Cardiac muscle cell (in vitro differentiated cells and primary cell): ENCODE data around the gene SWT1. TPM values are rescaled to one million over a fixed set of nuclear protein-coding genes. Genes with fewer than 3 reads are reported as not detected.

ENCODE experiments used
- DNase-seq, 2 donors: peaks; one replicate each; pipeline versions ENCODE4 v3.0.0 to v3.0.0-alpha.2; 2010 to 2017; ENCODE audit warnings: low read depth in 1 of 2, low spot score in 1 of 2
- H3K27ac ChIP-seq: fragments of 200-600 bp; sonication (generic); 2 replicates; pipeline ENCODE4 v1.5.1; 2016
- H3K27me3 ChIP-seq: fragments of 200-600 bp; sonication (generic); 2 replicates; pipeline ENCODE4 v1.6.0; 2016; ENCODE audit warnings: control low read depth
- H3K36me3 ChIP-seq: fragments of 200-600 bp; sonication (generic); 2 replicates; pipeline ENCODE4 v1.5.1; 2016; ENCODE audit warnings: control low read depth
- H3K4me1 ChIP-seq: fragments of 200-600 bp; sonication (generic); 2 replicates; pipeline ENCODE4 v1.8.1; 2017; ENCODE audit warnings: low read depth, mild to moderate bottlenecking, mixed run types
- H3K4me3 ChIP-seq: fragments of 200-600 bp; sonication (generic); 2 replicates; pipeline ENCODE4 v1.5.1; 2016; ENCODE audit warnings: mild to moderate bottlenecking
- H3K9me3 ChIP-seq: fragments of 200-600 bp; sonication (generic); 2 replicates; pipeline ENCODE4 v1.5.1; 2017; ENCODE audit warnings: low read depth, mild to moderate bottlenecking, control low read depth
- CTCF ChIP-seq: IDR thresholded peaks from 2 replicates; pipeline ENCODE4 v1.5.1; 2012; ENCODE audit warnings: low read depth, mild to moderate bottlenecking, low read length
- polyA plus RNA-seq: library from polyadenylated mRNA; unstranded; fragments of >200 nt; fragmentation: Nextera tagmentation; extraction: Ambion mirVana; gene quantifications from 2 replicates; pipeline ENCODE4 v1.2.1, GENCODE V29; 2016
- total RNA-seq: library from RNA; depleted of rRNA; stranded (reverse); fragments of >200 nt; gene quantifications from 2 replicates; pipeline ENCODE4 v1.2.3, GENCODE V29; 2016

SWT1 gene
- total and polyA plus RNA-seq, 2 experiments from 2014 or later, result 2.8 to 4.9 TPM

- no peak for TF ChIP-seq CTCF
- Histone ChIP-seq H3K36me3 (no peaks in the 10 kb centered on the region), H3K27me3 (no peaks in the 10 kb centered on the region), H3K9me3 (no peaks in the 10 kb centered on the region), H3K4me1 (peaks cover 15% of the 10 kb centered on the region), H3K27ac (peak overlapping the region; percentile 74), H3K4me3 (no peak overlapping the region)
- DNase-seq, result peak in 1 of 2 donors; percentile 46
Measured at GRCh38 chr1:185284116-185284515, 127.1 kb downstream of the SWT1 start.

GRCh38 chr1:185284533-185285276 is 127.7 kb downstream of the SWT1 start:
- no peak for TF ChIP-seq CTCF
- H3K9me3 ChIP-seq, result no peaks in the 10 kb centered on the region
- peaks cover 15% of the 10 kb centered on the region for H3K4me1 ChIP-seq
- peak overlapping the region; percentile 74 for H3K27ac ChIP-seq
- peak; percentile 43 to 63 for DNase-seq
- no peak overlapping the region for H3K4me3 ChIP-seq
- no peaks in the 10 kb centered on the region for H3K36me3 ChIP-seq
- H3K27me3 ChIP-seq, result no peaks in the 10 kb centered on the region

- no peak for TF ChIP-seq CTCF
- Histone ChIP-seq H3K27ac (no peak overlapping the region), H3K9me3 (no peaks in the 10 kb centered on the region), H3K4me1 (peaks cover 15% of the 10 kb centered on the region), H3K27me3 (no peaks in the 10 kb centered on the region), H3K36me3 (no peaks in the 10 kb centered on the region), H3K4me3 (no peak overlapping the region)
- no peak for DNase-seq
Measured at GRCh38 chr1:185287451-185287850, 130.5 kb downstream of the SWT1 start.

- Histone ChIP-seq H3K9me3 (no peaks in the 10 kb centered on the region), H3K36me3 (no peaks in the 10 kb centered on the region), H3K27ac (no peak overlapping the region), H3K4me3 (no peak overlapping the region), H3K4me1 (peaks cover 15% of the 10 kb centered on the region), H3K27me3 (no peaks in the 10 kb centered on the region)
- DNase-seq, result no peak
- no peak for TF ChIP-seq CTCF
Measured at GRCh38 chr1:185288435-185288834, 131.5 kb downstream of the SWT1 start.

GRCh38 chr1:185289880-185290279 is 132.9 kb downstream of the SWT1 start:
- no peaks in the 10 kb centered on the region for H3K36me3 ChIP-seq
- no peak for TF ChIP-seq CTCF
- H3K27me3 ChIP-seq, result no peaks in the 10 kb centered on the region
- DNase-seq, result no peak
- H3K27ac ChIP-seq, result no peak overlapping the region
- H3K9me3 ChIP-seq, result no peaks in the 10 kb centered on the region
- peaks cover 6% of the 10 kb centered on the region for H3K4me1 ChIP-seq
- no peak overlapping the region for H3K4me3 ChIP-seq
